Ovary (tissue), 3 donors: ENCODE results near the gene MYO9A.

Experiments used
- CTCF ChIP-seq, 3 donors: fragments of 450-650 bp in 2 of 3; fragments of 200-600 bp in 1 of 3; IDR thresholded peaks; one replicate each; pipeline versions ENCODE4 v1.5.1 to v1.8.0; 2016 to 2022; ENCODE audit warnings: antibody characterized with exemption in 3 of 3, mild to moderate bottlenecking in 1 of 3
- EP300 ChIP-seq: sonication (generic); formaldehyde crosslinking; IDR thresholded peaks from one replicate; pipeline ENCODE4 v1.6.1; 2017; ENCODE audit warnings: antibody characterized with exemption
- POLR2A ChIP-seq: fragments of 450-650 bp; IDR thresholded peaks from one replicate; pipeline ENCODE4 v1.6.1; 2017; ENCODE audit warnings: antibody characterized with exemption, mild to moderate bottlenecking, moderate library complexity
- donor health status: DM: no; HTN: no; CAD: no.

- no peak for TF ChIP-seq POLR2A
- TF ChIP-seq CTCF (IDR thresholded peaks at IDR 0.05): no peak
- no peak for TF ChIP-seq EP300
Measured at GRCh38 chr15:71822890-71823630, 294.9 kb downstream of the MYO9A start.
